GM21786 (cell line): ENCODE data around the gene ZCCHC2.

Experiments used
- ATAC-seq: cut with Tn5 transposase; IDR thresholded peaks from one replicate; pipeline ENCODE4 v1.9.1; 2021; ENCODE audit not compliant: unreplicated experiment

Gene ZCCHC2

DNA sequence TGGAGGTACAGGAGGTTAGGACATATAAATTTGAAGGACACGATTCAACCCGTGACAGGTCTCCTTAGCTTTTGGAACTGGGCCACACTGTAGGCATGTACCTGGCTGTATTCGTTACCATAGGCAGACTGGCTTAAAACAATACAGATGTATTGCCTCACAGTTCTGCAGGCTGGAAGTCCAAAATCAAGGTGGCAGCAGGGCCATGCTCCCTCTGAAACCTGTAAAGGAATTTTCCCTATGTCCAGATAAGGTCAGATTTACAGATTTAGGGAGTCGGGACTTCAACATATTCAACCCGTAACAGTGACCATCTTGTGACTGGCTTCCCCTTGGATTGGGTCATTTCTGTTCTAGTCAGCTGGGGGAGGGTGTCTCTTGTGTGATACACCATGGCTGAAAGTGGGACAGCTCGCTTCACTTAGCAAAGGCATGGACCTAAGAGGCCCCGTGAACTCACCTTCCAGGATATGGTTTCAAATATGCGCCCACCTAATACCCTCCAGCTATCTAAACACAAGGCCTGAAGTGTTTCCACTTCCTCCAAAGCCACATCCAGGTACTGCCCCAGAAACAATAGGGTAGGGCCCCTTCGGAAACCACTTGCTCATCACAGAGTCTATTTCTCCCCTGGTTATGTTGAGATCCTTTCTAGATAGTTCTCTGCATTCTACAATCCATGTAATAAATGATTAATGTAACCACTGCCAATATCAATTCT lies 85.0 kb downstream of the ZCCHC2 start:
- no peak for ATAC-seq

DNA sequence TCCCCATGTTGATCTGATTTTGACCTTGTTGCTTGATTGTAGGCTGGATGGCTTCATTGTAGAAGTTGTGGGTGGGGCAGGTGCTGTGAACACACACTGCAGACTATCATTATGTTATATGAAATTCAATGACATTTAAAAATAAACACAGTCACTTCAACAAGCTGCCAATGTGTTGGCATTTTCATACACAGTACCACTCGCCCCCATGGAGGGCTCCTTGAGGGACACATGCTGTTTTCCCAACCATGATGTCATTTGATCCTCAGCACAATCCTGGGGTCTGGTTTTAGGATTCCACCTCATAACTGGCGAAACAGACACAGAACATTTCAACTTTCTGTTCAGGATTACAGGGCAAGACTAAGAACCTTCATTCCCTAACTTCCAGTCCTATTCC lies 86.9 kb downstream of the ZCCHC2 start:
- no peak for ATAC-seq

DNA sequence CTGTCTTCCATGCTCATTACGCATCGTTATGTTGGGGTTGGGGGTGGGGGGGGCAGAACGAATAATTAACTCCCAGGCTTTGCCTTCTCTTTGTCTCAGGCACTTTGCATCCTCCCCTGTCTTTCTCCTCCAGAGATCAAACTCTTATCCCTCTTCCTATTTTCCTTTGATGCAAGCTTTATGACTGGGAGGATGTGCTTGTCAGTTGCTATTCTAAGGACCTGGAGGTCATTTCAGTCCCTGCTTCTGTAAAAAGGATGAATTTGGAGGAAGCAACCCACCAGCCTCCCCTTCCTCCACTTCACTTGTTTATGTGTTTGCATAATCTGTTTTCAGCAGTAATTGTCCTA lies 87.5 kb downstream of the ZCCHC2 start:
- no peak for ATAC-seq

DNA sequence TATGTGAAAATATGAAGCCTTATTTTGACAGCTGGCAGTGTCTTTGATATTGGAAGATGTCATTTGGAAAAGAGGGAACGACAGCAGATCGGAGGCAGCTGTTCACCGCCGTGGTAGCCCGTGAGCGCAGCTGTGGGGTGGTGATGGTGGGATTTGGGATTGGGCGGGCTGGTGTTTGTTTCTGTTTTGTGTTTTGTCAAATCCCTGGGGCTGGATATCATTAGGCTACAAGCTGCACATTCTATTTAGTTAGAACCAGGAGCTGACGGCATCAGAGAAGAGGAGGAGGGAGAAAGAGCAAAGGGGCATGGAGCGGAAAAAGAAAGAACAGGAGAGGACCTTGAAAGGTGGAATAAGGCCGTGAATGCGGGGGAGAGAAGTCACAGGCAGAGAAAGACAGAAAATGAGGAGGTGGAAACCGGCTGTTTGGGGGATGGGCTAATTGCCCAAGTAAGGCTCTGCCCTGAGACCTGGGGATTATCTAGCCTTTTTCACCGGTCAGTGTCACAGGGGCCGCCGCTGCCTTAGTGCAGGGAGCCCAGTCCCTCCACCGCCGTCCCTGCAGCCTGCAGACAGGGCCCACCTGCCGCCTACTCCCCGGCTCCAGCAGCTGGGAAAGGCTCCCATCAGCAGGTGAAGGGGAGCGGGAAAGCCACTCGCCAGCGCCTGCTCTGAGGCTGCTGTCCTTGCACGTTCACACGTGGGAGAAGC lies 88.0 kb downstream of the ZCCHC2 start:
- ATAC-seq: no peak

DNA sequence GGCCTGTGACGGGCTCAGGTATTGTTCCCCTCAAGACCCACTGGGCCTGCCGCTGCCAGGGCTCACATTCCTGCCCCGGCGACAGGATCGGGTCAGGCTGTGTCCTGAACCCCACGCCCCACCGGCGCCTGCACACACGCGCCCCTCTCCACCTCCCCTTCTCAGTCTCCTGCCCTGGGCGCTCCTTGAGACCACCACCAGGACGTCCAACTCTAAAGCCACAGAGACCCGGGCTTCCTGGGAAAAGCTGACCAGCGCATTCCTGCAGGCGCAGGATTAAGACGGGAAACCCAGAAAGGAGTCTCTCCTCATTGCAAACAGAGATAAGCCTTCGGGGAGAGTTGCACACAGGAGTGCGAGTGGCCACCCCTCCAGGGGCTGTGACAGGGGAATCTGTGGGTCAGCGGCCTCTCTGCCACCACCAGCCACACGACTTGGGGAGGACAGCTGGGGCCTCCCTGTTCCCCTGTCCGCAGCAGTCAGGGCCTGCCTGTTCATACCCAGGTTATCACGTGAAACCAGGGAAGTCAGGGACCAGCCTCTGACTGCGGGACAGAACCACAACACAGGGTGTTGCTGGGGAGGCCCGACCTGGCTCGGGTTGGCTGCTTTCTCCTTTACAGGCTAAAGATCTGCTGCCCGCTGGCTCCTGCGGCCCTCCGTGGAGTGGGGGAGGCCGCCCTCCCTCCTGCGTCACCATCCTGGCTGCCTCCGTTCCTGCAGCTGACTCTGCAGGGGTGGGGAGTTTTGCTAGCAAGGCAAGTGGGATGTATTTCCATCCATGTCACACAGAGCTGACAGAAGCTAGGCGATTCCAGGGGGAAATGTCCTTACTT lies 88.8 kb downstream of the ZCCHC2 start:
- no peak for ATAC-seq

DNA sequence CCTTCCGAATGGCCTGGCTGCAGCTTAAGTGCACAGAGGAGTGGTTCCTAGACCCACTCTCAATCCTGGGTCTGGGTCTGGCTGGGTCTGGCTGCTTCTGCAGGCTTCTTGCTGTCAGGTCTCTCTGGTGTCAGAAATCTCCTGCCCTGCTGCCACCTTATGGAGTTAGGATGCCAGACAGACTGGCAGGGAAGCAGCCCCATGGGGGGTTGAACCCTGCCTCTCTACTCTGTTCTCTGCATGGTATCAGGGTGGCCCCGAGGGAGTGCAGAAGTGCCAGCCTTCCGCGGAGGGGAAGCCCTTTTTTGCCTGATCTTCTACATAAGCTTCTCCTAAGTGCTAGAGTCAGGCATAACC lies 89.4 kb downstream of the ZCCHC2 start:
- no peak for ATAC-seq

DNA sequence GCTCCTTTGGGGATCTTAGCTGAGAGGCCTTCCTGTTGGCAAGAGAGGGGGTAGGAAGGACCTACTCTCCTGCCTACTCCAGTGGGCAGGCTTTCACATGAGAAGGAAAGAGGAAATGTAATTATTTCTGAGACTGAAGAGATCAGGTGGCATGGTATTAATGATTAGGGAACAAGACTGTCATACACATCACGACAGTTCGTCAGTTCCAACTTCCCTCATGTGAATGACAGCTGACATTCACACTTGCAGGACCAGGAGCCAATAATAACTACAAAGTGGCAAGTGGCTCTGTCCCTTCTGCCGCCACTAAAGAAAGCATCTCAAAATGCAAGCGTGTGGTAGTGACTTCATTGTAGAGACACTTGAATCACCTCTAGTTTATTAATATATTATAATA lies 90.0 kb downstream of the ZCCHC2 start:
- ATAC-seq: no peak

DNA sequence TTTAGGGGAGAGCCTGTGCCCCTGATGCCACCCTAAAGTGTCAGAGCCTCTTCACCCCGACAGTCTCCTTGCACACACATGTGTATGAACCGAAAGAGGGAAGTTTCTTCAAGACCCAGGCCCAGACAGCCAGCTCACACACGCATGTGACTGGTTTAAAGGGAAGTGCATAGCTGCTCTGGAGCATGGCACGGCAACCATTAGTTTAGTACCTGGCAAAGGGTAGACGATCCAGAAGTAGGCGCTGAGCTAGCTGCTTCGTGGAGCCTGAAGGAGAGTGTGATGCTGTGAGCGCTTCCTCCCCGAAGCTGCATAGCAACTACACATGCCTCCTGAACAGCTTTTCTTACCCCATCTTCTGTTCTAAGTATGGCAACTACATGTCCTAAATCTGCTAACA lies 91.7 kb downstream of the ZCCHC2 start:
- ATAC-seq: no peak

DNA sequence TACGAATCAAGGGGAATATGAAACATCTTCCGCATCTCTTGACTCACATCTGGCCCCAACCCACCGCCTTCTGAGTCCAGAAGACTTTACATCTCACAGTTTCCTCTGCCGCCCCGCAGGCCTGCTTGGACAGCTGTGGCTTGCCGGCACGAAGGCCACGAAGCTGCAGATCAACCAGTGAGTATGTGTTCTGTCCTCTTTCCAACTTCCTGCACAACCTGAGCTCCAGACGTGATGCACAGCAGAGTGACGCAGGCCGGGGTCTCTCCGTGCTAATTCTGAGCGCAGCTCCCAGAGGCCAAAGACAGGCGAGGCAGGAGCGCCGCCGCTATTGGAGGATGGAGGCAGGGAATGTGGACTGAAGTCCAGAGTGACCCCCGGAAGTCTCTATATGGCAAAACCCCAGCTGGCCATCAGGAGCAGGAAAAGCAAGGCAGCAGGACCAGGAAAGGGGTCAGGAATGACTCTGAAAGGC lies 93.5 kb downstream of the ZCCHC2 start:
- no peak for ATAC-seq

DNA sequence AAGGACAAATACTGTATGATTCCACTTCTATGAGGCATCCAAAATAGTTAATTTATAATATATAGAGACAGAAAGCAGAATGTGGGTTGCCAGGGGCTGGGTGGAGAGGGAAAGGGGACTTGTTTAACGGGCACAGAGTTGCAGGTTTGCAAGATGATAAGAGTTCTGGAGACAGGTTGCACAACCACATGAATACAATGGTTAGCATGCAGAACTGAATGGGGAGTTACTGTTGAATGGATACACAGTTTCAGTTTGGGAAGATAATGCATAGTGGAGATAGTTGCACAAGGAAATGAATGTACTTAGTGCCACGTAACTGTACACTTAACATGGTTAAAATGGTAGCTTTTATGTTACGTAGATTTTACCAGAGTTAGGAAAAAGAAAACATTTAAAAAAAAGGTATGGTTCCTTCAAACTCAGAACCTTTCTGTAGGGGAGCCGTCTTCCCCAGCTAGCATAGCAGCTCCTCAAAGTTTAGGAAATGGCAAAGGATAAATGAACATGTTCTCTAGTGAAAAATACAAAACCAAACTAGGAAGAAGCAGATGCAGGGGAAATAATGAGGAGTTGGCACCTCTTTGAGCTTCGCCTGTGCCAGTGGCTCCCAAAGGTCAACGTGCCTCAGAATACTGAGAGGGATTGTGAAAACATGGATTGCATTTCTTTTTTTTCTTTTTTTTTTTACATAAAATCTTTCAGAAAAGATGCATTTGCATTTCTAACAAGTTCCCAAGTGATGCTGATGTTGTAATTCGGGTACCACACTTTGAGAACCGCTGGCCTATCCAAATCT lies 95.2 kb downstream of the ZCCHC2 start:
- no peak for ATAC-seq

DNA sequence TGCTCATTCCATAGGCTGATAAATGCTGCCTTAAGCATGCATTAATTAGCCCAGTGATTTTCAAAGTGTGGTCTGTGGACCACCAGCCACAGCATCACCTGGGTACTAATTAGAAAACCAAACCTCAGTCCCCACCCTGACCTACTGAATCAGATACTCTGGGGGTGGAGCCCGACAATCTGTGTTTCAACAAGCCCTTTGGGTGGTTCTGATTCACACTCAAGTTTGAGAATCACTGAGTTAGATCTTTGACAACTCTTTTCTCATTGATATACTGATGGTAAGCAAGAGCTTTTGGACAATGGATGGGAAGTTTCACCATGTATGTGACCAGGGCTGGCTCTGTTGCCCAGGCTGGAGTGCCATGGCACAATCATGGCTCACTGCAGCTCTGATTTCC lies 95.9 kb downstream of the ZCCHC2 start:
- ATAC-seq: no peak

DNA sequence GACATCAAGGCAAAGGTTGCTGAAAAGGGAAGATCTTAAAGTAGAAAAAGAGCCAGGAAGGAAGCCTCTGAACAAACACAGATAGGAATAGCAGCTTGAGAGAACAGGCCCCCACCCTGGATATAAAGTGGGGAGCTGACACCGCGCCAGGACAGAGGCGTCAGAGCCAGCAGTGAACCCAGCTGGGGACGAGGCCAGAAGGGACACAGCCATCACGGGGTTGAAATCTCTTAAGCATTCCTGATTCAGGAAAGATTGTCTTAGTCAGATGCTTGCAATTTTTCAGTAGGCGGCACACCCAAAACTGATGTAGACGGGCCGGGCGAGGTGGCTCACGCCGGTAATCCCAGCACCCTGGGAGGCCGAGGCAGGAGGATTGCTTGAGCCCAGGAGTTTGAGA lies 98.7 kb downstream of the ZCCHC2 start:
- ATAC-seq: no peak

DNA sequence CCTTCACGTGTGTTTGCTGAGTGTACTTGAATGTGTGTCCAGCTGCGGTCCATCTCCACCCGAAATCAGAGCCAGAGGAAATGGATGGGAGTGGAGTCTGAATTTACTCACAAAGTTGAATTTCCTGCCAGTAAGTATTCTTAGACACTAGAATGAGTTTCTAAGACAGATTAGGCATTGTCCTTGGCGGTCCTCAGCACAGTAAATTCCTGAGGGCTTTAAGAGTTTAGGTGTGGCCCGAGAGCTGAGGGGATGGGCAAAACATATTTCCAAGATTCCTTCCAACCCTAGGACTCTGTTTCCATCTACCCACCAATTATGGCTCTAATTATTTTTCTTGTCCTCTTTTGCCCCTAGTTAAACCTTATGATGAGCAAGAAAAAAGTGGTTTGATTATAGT lies 102.2 kb downstream of the ZCCHC2 start:
- ATAC-seq: no peak
